SK-N-SH (cell line): ENCODE measurements around the gene MBTPS1.

Source experiments
- CTCF ChIP-seq: fragments of 200-600 bp; sonication (generic); IDR thresholded peaks from 2 replicates; pipeline ENCODE4 v1.6.1; 2017; ENCODE audit warnings: antibody characterized with exemption, mild to moderate bottlenecking, moderate library complexity
- EZH2phosphoT487 ChIP-seq: fragments of 200-600 bp; sonication (generic); IDR thresholded peaks from 2 replicates; pipeline ENCODE4 v1.6.1; 2017; ENCODE audit warnings: low read depth, mixed run types, mild to moderate bottlenecking, antibody characterized with exemption, moderate library complexity, borderline replicate concordance
- GABPA ChIP-seq: IDR thresholded peaks from 2 replicates; pipeline ENCODE4 v1.4.0; 2012; ENCODE audit warnings: low read depth, mild to moderate bottlenecking
- MAX ChIP-seq: IDR thresholded peaks from 2 replicates; pipeline ENCODE4 v1.4.0; 2012; ENCODE audit warnings: low read depth
- MXI1 ChIP-seq: IDR thresholded peaks from 2 replicates; pipeline ENCODE4 v1.6.1; 2012; ENCODE audit warnings: mild to moderate bottlenecking, low read depth, low read length, improper control_type of control experiment
- NFIC ChIP-seq: IDR thresholded peaks from 2 replicates; pipeline ENCODE4 v1.4.0; 2012; ENCODE audit warnings: borderline replicate concordance
- RCOR1 ChIP-seq: fragments of 150-350 bp; IDR thresholded peaks from 2 replicates; pipeline ENCODE4 v1.6.1; 2017; ENCODE audit warnings: antibody characterized with exemption, low read length
- REST ChIP-seq: IDR thresholded peaks from 2 replicates; pipeline ENCODE4 v1.6.1; 2012; ENCODE audit warnings: mild to moderate bottlenecking, low read depth, low read length, moderate library complexity
- SMC3 ChIP-seq: IDR thresholded peaks from 2 replicates; pipeline ENCODE4 v1.6.1; 2012; ENCODE audit warnings: low read depth, low read length, improper control_type of control experiment

DNA sequence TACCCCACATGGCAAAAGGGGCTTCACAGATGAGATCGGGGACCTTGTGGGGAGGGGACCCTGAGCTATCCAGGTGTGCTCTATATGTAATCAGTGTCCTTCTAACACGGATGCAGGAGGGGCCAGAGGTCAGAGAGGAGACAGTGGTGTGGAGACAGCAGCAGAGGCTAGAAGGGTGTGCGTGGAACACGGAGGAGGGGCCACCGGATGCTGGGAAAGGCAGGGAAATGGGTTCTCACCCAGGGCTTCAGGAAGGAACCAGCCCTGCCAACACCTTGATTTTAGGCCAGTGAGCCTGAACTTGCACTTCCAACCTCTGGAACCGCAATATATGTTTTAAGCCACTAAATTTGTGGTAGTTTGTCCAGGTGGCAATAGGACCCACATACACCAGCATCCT is 69.5 kb downstream of the MBTPS1 start:
- TF ChIP-seq NFIC = no peak
- no peak for TF ChIP-seq REST
- no peak for TF ChIP-seq RCOR1
- no peak for TF ChIP-seq EZH2phosphoT487
- TF ChIP-seq SMC3 = no peak
- no peak for TF ChIP-seq GABPA
- TF ChIP-seq MAX = no peak
- no peak for TF ChIP-seq CTCF
- TF ChIP-seq MXI1 = no peak
